ENCODE data around the gene PBX3.

DNA sequence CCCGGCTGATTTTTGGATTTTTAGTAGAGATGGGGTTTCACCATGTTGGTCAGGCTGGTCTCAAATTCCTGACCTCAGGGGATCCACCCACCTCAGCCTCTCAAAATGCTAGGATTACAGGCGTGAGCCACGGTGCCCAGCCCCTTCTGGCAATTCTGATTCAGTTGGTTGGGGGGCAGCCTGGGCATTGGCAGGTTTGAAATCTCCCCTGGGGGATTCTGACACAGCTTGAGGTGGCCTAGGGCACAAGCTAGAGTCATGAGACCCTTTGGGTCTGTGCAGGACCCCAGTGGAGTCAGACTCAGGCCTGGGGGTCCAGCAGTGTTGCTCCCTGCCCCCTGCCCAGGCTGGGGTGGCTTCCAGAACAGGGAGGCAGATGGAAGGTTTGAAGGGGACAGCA lies 239.8 kb downstream of the PBX3 start:
- TF ChIP-seq, protein P1, sequence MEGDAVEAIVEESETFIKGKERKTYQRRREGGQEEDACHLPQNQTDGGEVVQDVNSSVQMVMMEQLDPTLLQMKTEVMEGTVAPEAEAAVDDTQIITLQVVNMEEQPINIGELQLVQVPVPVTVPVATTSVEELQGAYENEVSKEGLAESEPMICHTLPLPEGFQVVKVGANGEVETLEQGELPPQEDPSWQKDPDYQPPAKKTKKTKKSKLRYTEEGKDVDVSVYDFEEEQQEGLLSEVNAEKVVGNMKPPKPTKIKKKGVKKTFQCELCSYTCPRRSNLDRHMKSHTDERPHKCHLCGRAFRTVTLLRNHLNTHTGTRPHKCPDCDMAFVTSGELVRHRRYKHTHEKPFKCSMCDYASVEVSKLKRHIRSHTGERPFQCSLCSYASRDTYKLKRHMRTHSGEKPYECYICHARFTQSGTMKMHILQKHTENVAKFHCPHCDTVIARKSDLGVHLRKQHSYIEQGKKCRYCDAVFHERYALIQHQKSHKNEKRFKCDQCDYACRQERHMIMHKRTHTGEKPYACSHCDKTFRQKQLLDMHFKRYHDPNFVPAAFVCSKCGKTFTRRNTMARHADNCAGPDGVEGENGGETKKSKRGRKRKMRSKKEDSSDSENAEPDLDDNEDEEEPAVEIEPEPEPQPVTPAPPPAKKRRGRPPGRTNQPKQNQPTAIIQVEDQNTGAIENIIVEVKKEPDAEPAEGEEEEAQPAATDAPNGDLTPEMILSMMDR (conservative IDR thresholded peaks at IDR 0.05 in 1 of 2, IDR thresholded peaks at IDR 0.05 in 1 of 2; ENCODE audit: extremely low read depth in 1 of 2, insufficient read depth in 1 of 2, low read depth in 1 of 2, low read length in 2 of 2) = no peak
- no peak for TF ChIP-seq EZH2 (IDR thresholded peaks at IDR 0.05; ENCODE audit: borderline replicate concordance, low read length)
